Progenitor cell of endocrine pancreas (in vitro differentiated cells): ENCODE results near the gene ARNT2. TPM values are rescaled to one million over a fixed set of nuclear protein-coding genes. Genes with fewer than 3 reads are reported as not detected.
A peak's percentile ranks its signal among the peaks of the same experiment; 100 is the strongest.

Experiments
- DNase-seq: peaks from one replicate; pipeline ENCODE4 v3.0.0; 2021; ENCODE audit warnings: low spot score; ENCODE audit not compliant: unreplicated experiment
- H3K27ac Mint-ChIP-seq: 2 replicates; pipeline ENCODE4 v1.8.0; 2021; ENCODE audit warnings: mild to moderate bottlenecking, moderate library complexity, mixed read lengths
- H3K27me3 Mint-ChIP-seq: 2 replicates; pipeline ENCODE4 v1.8.0; 2021; ENCODE audit warnings: mixed read lengths
- H3K36me3 Mint-ChIP-seq: 2 replicates; pipeline ENCODE4 v1.8.0; 2022; ENCODE audit warnings: mixed read lengths; ENCODE audit not compliant: insufficient read depth
- H3K4me1 Mint-ChIP-seq: 2 replicates; pipeline ENCODE4 v1.8.0; 2021; ENCODE audit warnings: low read depth, mixed read lengths
- H3K4me3 Mint-ChIP-seq: 2 replicates; pipeline ENCODE4 v1.8.0; 2021; ENCODE audit warnings: low read depth, mild to moderate bottlenecking, moderate library complexity, mixed read lengths
- H3K9me3 Mint-ChIP-seq: 2 replicates; pipeline ENCODE4 v1.8.0; 2021; ENCODE audit warnings: low read depth, mixed read lengths
- CTCF ChIP-seq: fragments of 200-600 bp; sonication (generic); IDR thresholded peaks from one replicate; pipeline ENCODE4 v1.5.0; 2021; ENCODE audit warnings: antibody characterized with exemption, mild to moderate bottlenecking; ENCODE audit not compliant: unreplicated experiment
- total RNA-seq: library from RNA; stranded (reverse); gene quantifications from 2 replicates; pipeline ENCODE4 v1.2.1, GENCODE V29; 2021

Gene ARNT2
- total RNA-seq, 1 donor from 2014 or later = 37.3 TPM

GRCh38 chr15:80550908-80551260 lies 146.7 kb downstream of the ARNT2 start:
- Mint-ChIP-seq H3K9me3 (no peaks in the 10 kb centered on the region), H3K4me3 (no peak overlapping the region), H3K27me3 (no peaks in the 10 kb centered on the region), H3K27ac (no peak overlapping the region), H3K4me1 (no peaks in the 10 kb centered on the region), H3K36me3 (peaks cover 19% of the 10 kb centered on the region)
- TF ChIP-seq CTCF = no peak
- no peak for DNase-seq

- Mint-ChIP-seq H3K27me3 (no peaks in the 10 kb centered on the region), H3K4me1 (no peaks in the 10 kb centered on the region), H3K9me3 (no peaks in the 10 kb centered on the region), H3K36me3 (peaks cover 20% of the 10 kb centered on the region), H3K4me3 (no peak overlapping the region), H3K27ac (no peak overlapping the region)
- TF ChIP-seq CTCF = no peak
- no peak for DNase-seq
Measured at GRCh38 chr15:80551348-80551747, 147.2 kb downstream of the ARNT2 start.

DNA sequence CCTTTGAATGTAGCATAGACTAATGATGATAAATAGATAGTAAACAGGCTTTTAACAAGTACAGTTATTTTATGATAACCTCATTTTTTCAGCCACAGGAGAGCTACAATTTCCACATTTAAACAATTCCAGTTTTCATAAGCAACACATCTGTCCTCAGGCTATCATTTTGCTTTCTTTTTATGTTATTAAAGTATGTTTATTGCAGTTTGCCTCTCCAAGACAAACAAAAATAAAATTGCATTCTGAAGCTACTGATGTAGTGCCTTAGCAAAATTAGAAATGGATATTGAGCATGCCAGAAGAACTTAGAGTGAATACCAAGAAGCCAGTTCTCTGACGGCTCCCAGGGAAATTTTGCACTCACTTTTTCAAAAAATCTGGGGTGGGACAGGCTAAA lies 150.4 kb downstream of the ARNT2 start:
- H3K9me3 Mint-ChIP-seq = no peaks in the 10 kb centered on the region
- no peaks in the 10 kb centered on the region for H3K27me3 Mint-ChIP-seq
- H3K27ac Mint-ChIP-seq = no peak overlapping the region
- no peak overlapping the region for H3K4me3 Mint-ChIP-seq
- peaks cover 31% of the 10 kb centered on the region for H3K36me3 Mint-ChIP-seq
- no peaks in the 10 kb centered on the region for H3K4me1 Mint-ChIP-seq
- no peak for DNase-seq
- TF ChIP-seq CTCF = no peak

DNA sequence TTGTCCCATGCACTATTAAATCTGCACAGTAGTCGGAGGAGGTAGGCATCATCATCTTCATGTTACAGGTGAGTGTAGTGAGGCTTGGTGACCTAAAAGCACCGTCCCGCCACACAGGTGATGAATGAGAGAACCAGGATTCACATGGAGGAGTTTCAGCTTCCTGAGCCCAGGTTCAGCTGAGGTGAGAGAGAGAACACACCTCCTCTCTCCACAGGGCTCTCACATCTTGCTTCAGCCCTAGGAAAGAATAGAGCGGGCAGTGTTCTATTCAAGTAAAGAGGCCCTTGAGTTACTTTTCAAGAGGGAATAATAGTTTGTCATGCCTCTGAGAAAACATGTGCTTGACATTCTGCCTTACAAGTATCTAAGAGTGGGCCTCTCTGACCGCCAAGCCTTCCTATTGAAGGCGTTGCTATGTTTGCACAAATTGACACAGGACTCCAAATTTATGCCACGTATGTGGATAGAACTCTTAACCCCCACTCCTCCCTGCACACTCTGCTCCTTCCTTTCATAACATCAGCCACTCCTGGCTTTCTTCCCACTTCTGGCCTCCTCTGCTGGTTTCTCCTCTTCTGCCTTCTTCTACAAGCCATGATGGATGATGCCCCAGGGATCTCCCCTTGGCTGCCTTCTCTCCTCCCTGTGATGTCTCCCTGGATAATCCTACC lies 152.6 kb downstream of the ARNT2 start:
- no peaks in the 10 kb centered on the region for H3K9me3 Mint-ChIP-seq
- peak overlapping the region; percentile 11 for H3K27ac Mint-ChIP-seq
- H3K4me1 Mint-ChIP-seq = no peaks in the 10 kb centered on the region
- no peak overlapping the region for H3K4me3 Mint-ChIP-seq
- no peaks in the 10 kb centered on the region for H3K27me3 Mint-ChIP-seq
- TF ChIP-seq CTCF = no peak
- peaks cover 30% of the 10 kb centered on the region for H3K36me3 Mint-ChIP-seq
- no peak for DNase-seq

DNA sequence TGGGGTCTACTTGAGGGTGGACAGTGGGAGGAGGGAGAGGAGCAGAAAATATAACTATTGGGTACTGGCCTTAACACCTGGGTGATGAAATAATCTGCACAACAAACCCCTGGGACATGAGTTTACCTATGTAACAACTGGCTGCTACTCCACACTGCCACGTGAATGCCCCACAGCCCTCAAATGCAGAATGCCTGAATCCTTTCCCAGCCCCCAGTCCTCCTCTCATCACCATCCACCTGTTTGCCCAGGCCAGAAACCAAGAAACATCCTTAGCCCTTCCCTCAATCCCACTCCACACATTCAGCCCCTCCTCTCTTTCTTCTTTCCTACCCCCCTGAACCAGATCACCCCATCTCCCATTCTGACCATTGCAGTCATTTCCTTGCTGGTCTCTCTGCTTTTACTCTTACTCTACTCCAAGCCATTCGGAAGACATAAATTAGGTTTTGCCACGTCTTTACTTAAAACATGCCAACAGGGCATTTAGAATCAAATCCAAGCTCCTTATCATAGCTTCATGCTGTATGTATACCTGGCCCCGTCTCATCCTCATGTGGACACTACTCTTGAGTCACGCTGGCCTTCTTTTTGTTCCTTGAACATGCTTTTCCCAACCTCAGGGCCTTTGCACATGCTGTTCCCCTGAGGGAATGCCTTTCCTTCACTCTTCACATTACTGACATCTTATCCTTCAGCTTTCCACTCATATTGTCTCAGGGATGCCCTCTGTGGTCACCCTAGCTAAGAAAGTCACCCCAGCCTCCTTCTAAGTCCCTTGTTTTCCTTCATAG lies 153.5 kb downstream of the ARNT2 start:
- no peaks in the 10 kb centered on the region for H3K27me3 Mint-ChIP-seq
- no peaks in the 10 kb centered on the region for H3K4me1 Mint-ChIP-seq
- no peak overlapping the region for H3K4me3 Mint-ChIP-seq
- no peak for DNase-seq
- TF ChIP-seq CTCF = no peak
- peaks cover 26% of the 10 kb centered on the region for H3K36me3 Mint-ChIP-seq
- no peaks in the 10 kb centered on the region for H3K9me3 Mint-ChIP-seq
- no peak overlapping the region for H3K27ac Mint-ChIP-seq
